Lower leg skin (tissue), 4 donors: ENCODE measurements around the gene ZNF462. TPM values are rescaled to one million over a fixed set of nuclear protein-coding genes. Genes with fewer than 3 reads are reported as not detected.

Experiments used
- DNase-seq, 2 donors: peaks; one replicate each; pipeline ENCODE4 v3.0.0-alpha.2; 2019; ENCODE audit warnings: low spot score in 2 of 2
- H3K4me3 ChIP-seq: fragments of 200-600 bp; sonication (generic); 2 replicates; pipeline ENCODE4 v1.5.1; 2017; ENCODE audit warnings: mild to moderate bottlenecking, low read depth; ENCODE audit not compliant: poor library complexity, severe bottlenecking
- CTCF ChIP-seq, 3 donors: fragments of 450-650 bp; IDR thresholded peaks; one replicate each; pipeline ENCODE4 v1.5.1; 2016; ENCODE audit warnings: antibody characterized with exemption in 3 of 3, mild to moderate bottlenecking in 3 of 3, moderate library complexity in 2 of 3
- POLR2A ChIP-seq, 2 donors: fragments of 450-650 bp; IDR thresholded peaks; one replicate each; pipeline ENCODE4 v1.6.1; 2016 to 2017; ENCODE audit warnings: antibody characterized with exemption in 2 of 2, mild to moderate bottlenecking in 1 of 2, moderate library complexity in 1 of 2
- WGBS, 2 donors: methylation state at CpG; one replicate each; pipeline ENCODE4 v1.1.5; 2018; 5-methylcytosine and 5-hydroxymethylcytosine counted together
- intact Hi-C: fragments of 100-400 bp; cut with DNase I; formaldehyde crosslinking; loops from one replicate; pipeline ENCODE4 v1.15.0; 2023; ENCODE audit warnings: low total_unique reads
- total RNA-seq, 4 donors: library from RNA; depleted of rRNA; stranded (reverse); fragments of >200 nt; gene quantifications; one replicate each; pipeline ENCODE4 v1.1.0, GENCODE V29; 2016

The ZNF462 gene
- total RNA-seq, 4 donors from 2014 or later, result 13.3 to 19.9 (median 16.2) TPM

- DNase-seq, result no peak
Measured at GRCh38 chr9:106879439-106879882, 16.5 kb downstream of the ZNF462 start.

DNA sequence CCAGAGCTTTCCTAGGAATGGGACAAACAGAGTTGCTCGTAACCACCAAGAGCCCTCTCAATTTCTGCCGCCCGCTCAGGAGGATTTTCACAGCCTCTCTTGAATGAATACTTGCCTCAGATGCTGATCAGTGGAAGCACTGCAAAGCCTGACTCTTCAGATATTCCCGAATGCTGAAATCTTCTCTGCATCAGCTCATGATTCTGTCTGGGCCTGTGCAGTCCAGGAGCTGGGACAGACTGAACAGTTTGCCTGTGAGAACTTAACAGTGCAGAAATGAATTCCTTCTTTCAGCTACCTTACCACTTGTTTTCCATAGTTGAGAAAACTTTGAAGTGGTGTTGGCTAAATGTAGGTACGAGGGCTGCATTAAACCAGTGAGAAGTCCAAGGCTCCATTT lies 17.1 kb downstream of the ZNF462 start:
- intact Hi-C loops, result no loop called here
- no peak for DNase-seq
- no peak for TF ChIP-seq POLR2A (IDR thresholded peaks at IDR 0.05)
- no peak for TF ChIP-seq CTCF (IDR thresholded peaks at IDR 0.05)
- whole genome bisulfite sequencing, 2 donors, result 80 to 83% methylated on average over 5 of the region's 5 CpGs
- H3K4me3 ChIP-seq, result no peak overlapping the region

More at GRCh38 chr9:106879439-106879882, 16.5 kb downstream of the ZNF462 start:
- 57 to 58% methylated on average over 3 of the region's 3 CpGs for WGBS, 2 donors
- TF ChIP-seq CTCF (IDR thresholded peaks at IDR 0.05), result no peak
- intact Hi-C loops, result no loop called here
- no peak overlapping the region for H3K4me3 ChIP-seq

DNA sequence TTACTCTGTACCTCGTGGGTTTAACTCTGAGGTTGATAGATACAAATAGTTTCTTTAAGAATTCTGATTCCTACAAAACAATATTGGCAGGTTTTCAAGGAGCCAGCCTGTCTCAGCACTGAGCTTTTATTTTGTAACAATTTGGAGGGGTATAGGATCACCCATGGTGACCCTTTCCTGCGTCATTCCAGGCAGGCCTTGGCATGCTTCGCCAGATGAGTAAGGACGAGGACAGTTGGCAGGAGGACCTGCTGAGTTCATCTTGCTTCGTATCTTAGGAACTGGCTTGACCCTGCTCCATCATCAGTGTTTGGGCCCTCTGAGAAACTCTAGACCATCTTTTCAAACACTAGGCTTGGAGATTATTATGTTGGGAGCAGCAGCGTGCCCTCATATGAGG lies 17.9 kb downstream of the ZNF462 start:
- no peak overlapping the region for H3K4me3 ChIP-seq
- DNase-seq, result no peak
- 42 to 59% methylated on average over 6 of the region's 6 CpGs for WGBS, 2 donors
- intact Hi-C loops, result no loop called here
- no peak for TF ChIP-seq CTCF (IDR thresholded peaks at IDR 0.05)
- no peak for TF ChIP-seq POLR2A (IDR thresholded peaks at IDR 0.05)

- TF ChIP-seq CTCF (IDR thresholded peaks at IDR 0.05), result no peak
- TF ChIP-seq POLR2A (IDR thresholded peaks at IDR 0.05), result no peak
- intact Hi-C loops, result no loop called here
- no peak overlapping the region for H3K4me3 ChIP-seq
- WGBS, 2 donors, result 65 to 71% methylated on average over 4 of the region's 4 CpGs
- no peak for DNase-seq
Measured at GRCh38 chr9:106883030-106883429, 20.1 kb downstream of the ZNF462 start.

- intact Hi-C loops, result no loop called here
- no peak for TF ChIP-seq CTCF (IDR thresholded peaks at IDR 0.05)
- TF ChIP-seq POLR2A (IDR thresholded peaks at IDR 0.05), result no peak
- 82 to 90% methylated on average over 2 of the region's 2 CpGs for WGBS, 2 donors
- H3K4me3 ChIP-seq, result no peak overlapping the region
- DNase-seq, result no peak
Measured at GRCh38 chr9:106883626-106884190, 20.7 kb downstream of the ZNF462 start.

- intact Hi-C loops, result no loop called here
- DNase-seq, result no peak
- TF ChIP-seq CTCF (IDR thresholded peaks at IDR 0.05), result no peak
- no peak for TF ChIP-seq POLR2A (IDR thresholded peaks at IDR 0.05)
- no peak overlapping the region for H3K4me3 ChIP-seq
- WGBS, 2 donors, result 30 to 51% methylated on average over 2 of the region's 2 CpGs
Measured at GRCh38 chr9:106885451-106885850, 22.5 kb downstream of the ZNF462 start.
